Nephron progenitor cell (in vitro differentiated cells): ENCODE data around the gene RGS9BP.
A peak's percentile ranks its signal among the peaks of the same experiment; 100 is the strongest.

Experiments used
- DNase-seq: peaks from one replicate; pipeline ENCODE4 v3.0.0; 2021
- H3K27ac Mint-ChIP-seq: 2 replicates; pipeline ENCODE4 v1.8.0; 2021; ENCODE audit warnings: mild to moderate bottlenecking, moderate library complexity, mixed read lengths
- H3K27me3 Mint-ChIP-seq: 2 replicates; pipeline ENCODE4 v1.8.0; 2021; ENCODE audit warnings: mild to moderate bottlenecking, low read depth, mixed read lengths; ENCODE audit not compliant: poor library complexity
- H3K36me3 Mint-ChIP-seq: 2 replicates; pipeline ENCODE4 v1.8.0; 2021; ENCODE audit warnings: low read depth, mixed read lengths
- H3K4me1 Mint-ChIP-seq: 2 replicates; pipeline ENCODE4 v1.8.0; 2021; ENCODE audit warnings: mixed read lengths
- H3K4me3 Mint-ChIP-seq: 2 replicates; pipeline ENCODE4 v1.8.0; 2021; ENCODE audit warnings: mild to moderate bottlenecking, moderate library complexity, mixed read lengths
- H3K9me3 Mint-ChIP-seq: 2 replicates; pipeline ENCODE4 v1.8.0; 2021; ENCODE audit warnings: mild to moderate bottlenecking, moderate library complexity, mixed read lengths
- CTCF ChIP-seq: fragments of 200-600 bp; sonication (generic); IDR thresholded peaks from 2 replicates; pipeline ENCODE4 v1.5.0; 2021; ENCODE audit warnings: antibody characterized with exemption

RGS9BP gene

GRCh38 chr19:32675720-32676185 lies at the start of gene RGS9BP:
Gene RGS9BP (plus strand): TSS chr19:32675848. CDS start chr19:32676264, 416 bp downstream.
- TF ChIP-seq CTCF, result no peak
- no peak within 1 kb of the TSS for H3K27ac Mint-ChIP-seq
- peaks cover 58% of the 10 kb centered on the region for H3K27me3 Mint-ChIP-seq
- DNase-seq, result peak; percentile 64
- peaks cover 23% of the 10 kb centered on the region for H3K4me1 Mint-ChIP-seq
- H3K36me3 Mint-ChIP-seq, result no peaks in the 10 kb centered on the region
- H3K9me3 Mint-ChIP-seq, result no peaks in the 10 kb centered on the region
- H3K4me3 Mint-ChIP-seq, result peak within 1 kb of the TSS; percentile 82

DNA sequence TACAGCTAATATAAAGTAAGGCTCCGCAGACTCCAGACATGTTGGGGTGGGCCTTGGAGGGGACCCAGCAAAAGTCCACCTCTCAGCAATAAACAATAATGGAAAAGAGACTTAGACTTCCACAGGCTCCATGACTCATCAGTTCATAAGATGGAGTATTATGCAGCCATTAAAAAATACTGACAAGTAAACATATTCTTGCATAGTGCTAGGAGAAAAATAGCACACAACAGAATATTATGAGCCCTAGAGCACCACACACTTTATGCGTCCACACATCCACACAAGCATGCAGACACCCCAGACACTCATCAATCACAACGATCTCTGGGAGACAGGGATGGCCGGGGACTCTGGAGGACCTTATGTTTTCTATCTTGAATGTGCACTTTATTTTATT lies 48.7 kb upstream of the RGS9BP start:
- Mint-ChIP-seq H3K36me3 (peaks cover 32% of the 10 kb centered on the region), H3K4me1 (peaks cover 6% of the 10 kb centered on the region), H3K9me3 (no peaks in the 10 kb centered on the region), H3K4me3 (no peak overlapping the region), H3K27me3 (no peaks in the 10 kb centered on the region), H3K27ac (no peak overlapping the region)
- no peak for DNase-seq
- no peak for TF ChIP-seq CTCF

DNA sequence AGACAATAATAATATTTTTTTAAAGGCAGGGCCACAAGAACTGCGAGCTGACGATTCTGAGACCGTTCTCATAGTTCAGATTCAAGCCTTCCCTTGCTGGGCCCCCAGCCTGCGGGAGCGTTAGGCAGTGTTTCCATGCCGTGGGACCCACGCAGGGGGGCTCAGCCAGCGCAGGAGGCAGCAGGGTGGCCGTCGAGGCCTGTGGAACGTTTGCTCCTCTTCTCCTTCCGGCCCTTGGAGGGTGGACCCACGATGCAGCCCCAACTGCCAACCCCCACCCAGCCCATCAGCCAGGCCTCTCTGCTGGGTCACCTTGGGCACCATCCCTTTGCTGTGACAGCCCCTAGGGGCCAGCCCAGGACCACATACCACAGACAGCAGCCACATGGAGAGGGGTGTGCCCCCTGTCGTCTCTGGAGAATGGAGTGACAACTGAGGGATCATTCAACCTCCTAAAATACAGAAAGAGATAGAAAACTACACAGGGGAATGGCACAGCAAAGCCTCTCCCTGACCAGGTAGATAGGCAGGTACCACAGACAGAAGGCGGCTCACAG lies 47.9 kb upstream of the RGS9BP start:
- peak overlapping the region; percentile 64 for H3K27ac Mint-ChIP-seq
- DNase-seq, result no peak
- H3K36me3 Mint-ChIP-seq, result peaks cover 24% of the 10 kb centered on the region
- no peak for TF ChIP-seq CTCF
- H3K27me3 Mint-ChIP-seq, result no peaks in the 10 kb centered on the region
- no peaks in the 10 kb centered on the region for H3K4me1 Mint-ChIP-seq
- H3K4me3 Mint-ChIP-seq, result no peak overlapping the region
- H3K9me3 Mint-ChIP-seq, result no peaks in the 10 kb centered on the region

DNA sequence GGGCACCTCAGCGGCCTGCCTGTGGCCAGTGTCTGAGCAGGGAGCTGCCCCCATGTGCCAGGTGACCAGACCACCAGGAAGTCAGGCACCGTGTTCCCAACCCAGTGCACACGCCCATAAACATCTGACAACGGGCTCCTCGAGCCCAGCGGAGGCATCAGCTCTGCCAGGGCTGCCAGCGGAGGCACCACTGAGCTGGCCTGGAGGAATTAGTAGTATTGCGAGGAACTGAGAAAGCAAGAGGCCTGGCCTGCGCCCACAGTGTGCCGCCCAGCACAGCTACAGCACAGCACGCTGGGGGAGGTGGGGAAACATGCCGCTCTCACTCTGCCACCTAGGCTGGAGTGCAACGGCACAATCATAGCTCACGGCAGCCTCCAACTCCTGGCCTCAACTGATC lies 45.3 kb upstream of the RGS9BP start:
- no peak for TF ChIP-seq CTCF
- Mint-ChIP-seq H3K9me3 (no peaks in the 10 kb centered on the region), H3K27me3 (no peaks in the 10 kb centered on the region), H3K36me3 (peaks cover 14% of the 10 kb centered on the region), H3K4me3 (no peak overlapping the region), H3K4me1 (no peaks in the 10 kb centered on the region), H3K27ac (no peak overlapping the region)
- DNase-seq, result no peak

DNA sequence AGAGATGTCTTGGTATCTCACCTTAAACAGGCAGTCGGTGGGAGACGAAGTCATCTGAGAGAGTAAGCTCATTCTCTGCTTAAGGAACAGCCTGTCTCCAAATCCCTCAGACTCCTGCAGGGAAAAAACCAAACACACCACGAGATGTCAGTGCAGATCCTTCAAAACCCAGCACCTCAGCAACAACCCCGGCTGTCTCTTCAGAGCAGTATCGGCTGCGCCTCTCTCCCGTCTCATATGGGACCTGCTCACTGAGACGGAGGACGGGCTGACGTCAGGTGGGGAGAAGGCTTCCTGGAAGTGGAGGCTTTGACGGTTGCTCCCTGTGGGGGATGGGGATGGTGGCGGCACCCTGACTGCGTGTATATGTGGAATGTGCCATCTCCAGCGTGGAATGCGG lies 44.3 kb upstream of the RGS9BP start:
- Mint-ChIP-seq H3K4me1 (peaks cover 5% of the 10 kb centered on the region), H3K27ac (no peak overlapping the region), H3K27me3 (no peaks in the 10 kb centered on the region), H3K4me3 (no peak overlapping the region), H3K36me3 (peaks cover 17% of the 10 kb centered on the region), H3K9me3 (no peaks in the 10 kb centered on the region)
- no peak for TF ChIP-seq CTCF
- no peak for DNase-seq

DNA sequence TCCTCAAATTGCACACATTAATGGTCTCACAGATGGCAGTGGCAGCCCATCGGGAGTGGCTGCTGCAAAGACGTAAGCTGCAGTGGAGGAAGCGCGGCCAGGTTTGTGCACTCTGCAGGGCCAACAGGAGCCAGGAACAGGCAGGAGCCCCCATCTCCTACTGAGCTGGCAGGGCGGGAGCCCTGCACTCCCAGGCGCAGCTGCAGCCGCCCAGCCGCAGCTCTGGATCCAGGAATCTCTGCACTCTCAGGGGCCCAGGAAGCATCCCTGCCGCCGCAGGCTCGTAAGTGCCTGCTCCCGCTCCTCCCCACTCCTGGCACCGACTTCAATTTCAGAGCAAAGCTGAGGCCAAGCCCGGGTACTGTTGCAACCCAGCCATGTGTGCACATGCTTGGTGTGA lies 38.2 kb upstream of the RGS9BP start:
- Mint-ChIP-seq H3K27me3 (no peaks in the 10 kb centered on the region), H3K36me3 (peaks cover 63% of the 10 kb centered on the region), H3K4me1 (peaks cover 5% of the 10 kb centered on the region), H3K27ac (no peak overlapping the region), H3K4me3 (no peak overlapping the region), H3K9me3 (no peaks in the 10 kb centered on the region)
- TF ChIP-seq CTCF, result no peak
- no peak for DNase-seq
